ENCODE measurements around the gene VSTM1. TPM values are rescaled to one million over a fixed set of nuclear protein-coding genes. Genes with fewer than 3 reads are reported as not detected.

VSTM1 gene
- total RNA-seq, 1 experiment from 2014 or later: not detected

GRCh38 chr19:54042989-54043388, 20.7 kb downstream of the VSTM1 start:
- DNase-seq (ENCODE audit: low spot score) (no peak), ATAC-seq (no peak)
- Mint-ChIP-seq H3K27ac (no peak overlapping the region), H3K36me3 (no peaks in the 10 kb centered on the region), H3K4me3 (no peak overlapping the region), H3K27me3 (ENCODE audit: low read depth) (peaks cover 21% of the 10 kb centered on the region), H3K9me3 (peaks cover 5% of the 10 kb centered on the region), H3K4me1 (peaks cover 21% of the 10 kb centered on the region)
- CTCF ChIA-PET: interaction anchor here (0.5 to 4.3 kb wide), 7 partner anchors 11 to 250 kb away, joined by 3 to 21 read pairs (median 4); no protein-coding TSS in a partner anchor
- POLR2A ChIA-PET: no interaction called here
- TF ChIP-seq E2F4 (CRISPR knock-in tag; IDR thresholded peaks at IDR 0.05; ENCODE audit: borderline replicate concordance, low read depth) (no peak), ERG (CRISPR knock-in tag; IDR thresholded peaks at IDR 0.05) (no peak), ZNF232 (CRISPR knock-in tag; IDR thresholded peaks at IDR 0.05) (no peak), FOXP4 (CRISPR knock-in tag; IDR thresholded peaks at IDR 0.05) (no peak), ETV6 (CRISPR knock-in tag; IDR thresholded peaks at IDR 0.05) (no peak), SOX15 (CRISPR knock-in tag; IDR thresholded peaks at IDR 0.05) (no peak), GABPB1 (CRISPR knock-in tag; IDR thresholded peaks at IDR 0.05) (no peak), CREM (CRISPR knock-in tag; IDR thresholded peaks at IDR 0.05) (no peak), TCF7 (CRISPR knock-in tag; IDR thresholded peaks at IDR 0.05; ENCODE audit: low read depth) (no peak), KAT7 (CRISPR knock-in tag; IDR thresholded peaks at IDR 0.05; ENCODE audit: borderline replicate concordance) (no peak), PRRX2 (CRISPR knock-in tag; IDR thresholded peaks at IDR 0.05) (no peak), ZMAT4 (CRISPR knock-in tag; IDR thresholded peaks at IDR 0.05) (no peak), ZNF512 (CRISPR knock-in tag; IDR thresholded peaks at IDR 0.05; ENCODE audit: borderline replicate concordance) (no peak), CTCF (IDR thresholded peaks at IDR 0.05) (no peak), IRF2 (CRISPR knock-in tag; IDR thresholded peaks at IDR 0.05; ENCODE audit: borderline replicate concordance, low read depth) (no peak), TEAD1 (CRISPR knock-in tag; IDR thresholded peaks at IDR 0.05) (no peak), HMGXB4 (CRISPR knock-in tag; IDR thresholded peaks at IDR 0.05) (no peak), ZNF138 (CRISPR knock-in tag; conservative IDR thresholded peaks at IDR 0.05) (no peak), PREB (CRISPR knock-in tag; IDR thresholded peaks at IDR 0.05; ENCODE audit: borderline replicate concordance) (no peak)
